HG02763 (cell line): ENCODE data around the gene RNF13.
"Not testable (repeated sequence)": the region's sequence is repeated elsewhere in the genome, so short reads cannot be mapped to it uniquely, and the experiment has no call there.

Experiments used
- ATAC-seq: cut with Tn5 transposase; IDR thresholded peaks from one replicate; pipeline ENCODE4 v1.9.1; 2021; ENCODE audit warnings: mild to moderate bottlenecking, moderate library complexity; ENCODE audit not compliant: unreplicated experiment

Gene RNF13

DNA sequence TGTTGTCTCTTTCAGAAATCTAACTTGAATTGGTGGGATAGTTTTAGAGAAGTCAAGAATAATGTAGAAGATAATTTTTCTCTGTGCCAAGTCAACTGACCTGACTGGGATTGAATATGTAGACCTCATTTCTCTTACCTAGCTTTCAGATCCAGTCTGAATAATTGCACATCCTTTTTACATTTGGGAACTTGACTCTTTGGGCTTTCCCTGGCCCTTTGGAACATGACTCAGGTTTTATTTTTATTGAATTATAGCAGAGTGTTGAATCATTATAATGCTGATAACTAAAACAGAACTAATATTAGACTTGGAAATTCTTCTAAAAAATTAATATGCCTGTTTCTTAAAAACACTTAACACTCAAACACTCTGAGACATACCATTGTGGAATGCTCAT is 81.2 kb downstream of the RNF13 start:
- ATAC-seq: no peak

GRCh38 chr3:149895339-149895738 is 82.3 kb downstream of the RNF13 start:
- no peak for ATAC-seq

DNA sequence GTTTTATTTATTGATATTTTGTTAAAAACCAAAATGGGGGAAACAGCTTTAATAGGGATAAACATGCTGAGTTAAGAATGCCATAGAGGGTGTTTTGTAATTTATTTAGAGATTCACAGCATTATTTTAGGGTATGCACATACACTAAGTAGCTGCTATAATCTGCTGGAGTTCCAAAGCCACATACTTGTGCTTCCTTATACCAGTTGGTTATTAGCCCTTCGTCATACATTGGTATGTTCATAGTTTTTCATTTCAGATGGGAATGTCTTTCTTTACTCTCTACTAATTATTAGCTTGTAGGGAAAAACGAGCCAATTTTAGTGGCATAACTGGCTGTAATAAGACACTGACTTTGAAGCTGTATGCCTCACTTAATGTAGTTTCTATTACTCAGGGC is 82.8 kb downstream of the RNF13 start:
- no peak for ATAC-seq

DNA sequence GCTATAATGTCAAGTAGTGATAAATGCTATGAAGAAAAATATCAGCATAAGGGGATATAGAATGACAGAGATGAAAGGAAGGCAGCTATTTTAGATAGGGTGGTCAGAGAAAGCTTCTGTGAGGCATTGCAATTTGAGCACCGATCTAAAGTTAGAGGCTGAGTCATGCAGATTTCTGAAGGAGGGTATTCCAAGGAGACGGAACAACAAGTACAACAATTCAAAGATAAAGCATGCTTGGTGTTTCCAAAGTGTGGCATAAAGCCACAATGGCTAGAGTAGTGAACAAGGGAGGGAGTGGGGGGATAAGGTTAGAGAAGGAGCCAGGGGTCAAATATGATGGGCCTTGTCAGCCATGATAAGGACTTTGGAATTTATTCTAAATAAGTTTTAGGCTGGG is 85.8 kb downstream of the RNF13 start:
- no peak for ATAC-seq

GRCh38 chr3:149900322-149900721 is 87.3 kb downstream of the RNF13 start:
- ATAC-seq: no peak

- ATAC-seq: no peak
Measured at GRCh38 chr3:149901770-149902169, 88.8 kb downstream of the RNF13 start.

GRCh38 chr3:149902498-149903139 is 89.6 kb downstream of the RNF13 start:
- no peak for ATAC-seq

- no peak for ATAC-seq
Measured at GRCh38 chr3:149906036-149906435, 93.0 kb downstream of the RNF13 start.

DNA sequence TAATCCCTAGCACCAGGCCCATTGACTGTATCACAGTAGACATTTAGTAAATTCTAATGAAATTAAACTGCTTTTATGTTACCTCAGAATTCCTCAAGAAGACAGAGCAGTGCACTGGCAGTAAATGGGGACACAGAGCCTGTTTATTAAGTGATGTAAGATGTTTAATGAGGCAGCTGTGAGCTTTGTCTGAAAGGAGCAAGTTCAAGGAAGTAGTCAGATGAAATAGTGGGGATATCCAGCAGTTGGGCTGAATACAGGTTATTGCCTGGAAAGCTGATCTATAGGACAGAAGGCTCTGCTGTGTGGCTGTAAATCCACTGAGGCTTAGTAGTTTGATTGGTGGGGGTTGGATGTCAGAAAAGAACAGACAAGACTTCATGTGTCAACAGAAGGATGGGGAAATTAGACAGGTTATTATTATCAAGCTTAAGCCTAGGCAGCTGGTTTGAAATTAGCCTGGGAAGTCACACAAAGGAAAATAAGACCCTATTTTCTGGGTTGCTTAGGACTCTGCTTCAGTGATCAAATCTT is 95.5 kb downstream of the RNF13 start:
- no peak for ATAC-seq

DNA sequence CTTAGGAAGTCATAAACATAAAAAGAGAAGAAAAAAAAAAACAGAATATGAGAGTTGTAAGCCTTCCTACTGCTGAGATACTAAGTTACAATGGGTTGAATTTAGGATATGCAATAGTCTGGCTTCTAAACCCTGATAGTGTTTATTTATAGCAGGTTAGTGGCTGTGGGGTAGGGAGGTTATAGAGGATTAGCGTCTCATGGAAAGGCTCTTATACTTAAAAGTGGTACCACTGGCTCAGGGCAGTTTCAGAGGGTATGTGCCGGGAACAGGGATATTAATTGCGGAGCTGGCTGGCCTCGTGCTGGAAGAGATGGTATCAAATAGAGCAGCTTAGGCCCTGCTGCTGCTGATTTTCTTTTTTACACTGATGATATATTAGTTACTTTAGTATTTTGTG is 96.9 kb downstream of the RNF13 start:
- no peak for ATAC-seq

- no peak for ATAC-seq
Measured at GRCh38 chr3:149917124-149917667, 104.2 kb downstream of the RNF13 start.

- no peak for ATAC-seq
Measured at GRCh38 chr3:149919509-149919908, 106.5 kb downstream of the RNF13 start.

GRCh38 chr3:149920119-149920518 is 107.1 kb downstream of the RNF13 start:
- no peak for ATAC-seq

- ATAC-seq: no peak
Measured at GRCh38 chr3:149933008-149933407, 120.0 kb downstream of the RNF13 start.

- no peak for ATAC-seq
Measured at GRCh38 chr3:149933858-149934257, 120.8 kb downstream of the RNF13 start.

DNA sequence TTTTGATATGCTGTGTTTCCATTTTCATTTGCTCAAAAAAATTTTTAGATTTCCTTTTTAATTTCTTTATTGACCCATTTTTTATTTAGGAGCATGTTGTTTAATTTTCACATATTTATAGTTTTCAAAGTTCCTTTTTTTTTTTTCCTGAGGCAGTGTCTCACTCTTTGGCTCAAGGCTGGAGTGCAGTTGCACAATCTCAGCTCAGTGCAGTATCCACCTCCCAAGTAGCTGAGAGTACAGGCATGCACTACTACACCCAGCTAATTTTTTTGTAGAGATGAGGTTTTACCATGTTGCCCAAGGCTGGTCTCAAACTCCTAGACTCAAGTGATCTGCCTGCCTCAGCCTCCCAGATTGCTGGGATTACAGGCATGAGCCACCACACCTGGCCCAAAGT is 121.5 kb downstream of the RNF13 start:
- ATAC-seq: no peak

GRCh38 chr3:149936812-149937230 is 123.8 kb downstream of the RNF13 start:
- no peak for ATAC-seq

DNA sequence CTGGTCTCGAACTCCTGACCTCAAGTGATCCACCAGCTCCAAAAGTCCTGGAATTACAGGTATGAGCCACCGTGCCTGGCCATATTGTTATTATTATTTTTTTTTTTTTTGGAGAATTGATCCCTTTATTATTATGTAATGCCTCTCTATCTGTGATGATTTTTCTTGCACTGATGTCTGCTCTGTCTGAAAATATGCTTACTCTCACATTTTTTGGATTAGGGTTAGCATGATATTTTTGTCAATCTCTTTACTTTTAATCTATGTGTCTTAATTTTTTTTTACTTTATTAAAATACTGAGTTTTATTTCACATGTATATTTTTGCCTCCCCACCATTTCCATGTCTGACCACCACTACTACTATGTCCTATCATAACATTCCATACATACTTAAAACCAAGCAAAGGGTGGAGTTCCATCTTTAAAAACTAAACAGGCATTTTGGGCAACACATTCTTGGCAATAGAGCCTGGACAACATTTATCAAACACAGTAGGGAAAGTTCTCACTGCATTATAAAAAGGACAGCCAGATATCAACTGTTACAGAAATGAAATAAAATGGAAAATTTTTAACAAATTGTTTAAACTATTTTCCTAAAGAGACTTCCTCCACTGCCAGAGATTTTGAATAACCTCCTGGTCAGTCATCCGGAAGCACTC is 125.5 kb downstream of the RNF13 start:
- ATAC-seq: not testable (repeated sequence)

- ATAC-seq: no peak
Measured at GRCh38 chr3:149941186-149941585, 128.2 kb downstream of the RNF13 start.

GRCh38 chr3:149941946-149942345 is 128.9 kb downstream of the RNF13 start:
- no peak for ATAC-seq

GRCh38 chr3:149942409-149942808 is 129.4 kb downstream of the RNF13 start:
- ATAC-seq: no peak

- not testable (repeated sequence) for ATAC-seq
Measured at GRCh38 chr3:149943966-149944365, 131.0 kb downstream of the RNF13 start.
